GM18507 (cell line): ENCODE results near the gene NTPCR.

Experiments
- DNase-seq: peaks from one replicate; pipeline ENCODE4 v3.0.0; 2011; ENCODE audit warnings: low read depth; ENCODE audit not compliant: insufficient read length; ENCODE audit errors: extremely low spot score
- FAIRE-seq: peaks from 2 replicates; lab custom pipeline; 2011; peaks lifted over from hg19 to GRCh38; lab: Jason Lieb, UNC

Gene NTPCR

DNA sequence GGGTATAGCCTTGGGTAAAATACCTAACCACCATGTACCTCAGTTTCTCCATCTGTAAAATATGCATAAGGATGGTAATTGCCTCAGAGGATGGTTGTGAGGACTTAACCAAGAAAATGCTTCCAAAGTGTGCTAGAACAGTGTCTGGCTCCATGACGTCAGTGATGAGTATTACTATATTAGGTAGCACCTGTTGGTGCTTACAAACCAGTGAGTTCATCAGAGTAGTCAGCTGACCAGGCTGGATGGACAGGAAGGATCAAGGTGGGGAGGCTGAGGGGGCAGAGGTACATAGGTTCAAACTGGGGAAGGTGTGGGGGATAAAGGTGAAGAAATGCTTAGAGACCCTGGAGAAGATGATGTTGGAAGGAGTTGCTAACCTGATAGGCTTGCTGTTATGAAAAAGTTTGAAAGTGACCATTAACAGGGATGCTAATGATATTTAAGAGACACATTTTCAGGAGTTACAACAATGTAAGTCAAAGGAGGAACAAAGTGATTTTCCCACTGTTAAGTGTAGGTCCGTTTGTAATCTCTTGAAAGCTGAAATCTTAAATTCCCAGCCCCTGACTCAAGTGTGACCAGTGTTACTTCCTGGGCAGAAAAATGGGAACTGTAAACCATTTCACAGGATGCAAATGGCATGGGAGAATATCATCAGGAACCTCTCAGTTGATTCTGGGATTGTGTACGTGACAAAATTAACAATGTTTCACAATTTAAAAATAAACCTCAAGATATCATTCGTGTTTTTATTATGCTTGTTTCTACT is 4.4 kb downstream of the NTPCR start:
- no peak for FAIRE-seq
- DNase-seq = no peak

DNA sequence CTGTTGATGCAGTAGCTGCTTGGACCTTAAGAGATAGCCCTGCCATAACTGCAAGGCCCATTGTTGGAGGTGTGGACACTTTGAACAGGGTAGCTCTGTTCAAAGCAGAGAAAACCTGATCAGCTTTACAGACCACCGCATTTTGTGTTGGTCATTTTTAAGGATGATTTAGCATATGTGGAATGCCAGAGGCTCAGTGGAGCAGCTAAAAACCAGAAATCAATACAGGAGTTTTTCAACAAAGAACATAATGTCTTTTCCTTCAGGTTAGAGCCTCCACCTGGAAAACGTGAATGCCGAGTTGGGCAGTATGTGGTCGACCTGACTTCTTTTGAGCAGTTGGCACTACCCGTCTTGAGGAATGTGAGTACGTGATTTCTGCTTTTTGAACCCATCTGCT is 5.7 kb downstream of the NTPCR start:
- DNase-seq = no peak
- no peak for FAIRE-seq

DNA sequence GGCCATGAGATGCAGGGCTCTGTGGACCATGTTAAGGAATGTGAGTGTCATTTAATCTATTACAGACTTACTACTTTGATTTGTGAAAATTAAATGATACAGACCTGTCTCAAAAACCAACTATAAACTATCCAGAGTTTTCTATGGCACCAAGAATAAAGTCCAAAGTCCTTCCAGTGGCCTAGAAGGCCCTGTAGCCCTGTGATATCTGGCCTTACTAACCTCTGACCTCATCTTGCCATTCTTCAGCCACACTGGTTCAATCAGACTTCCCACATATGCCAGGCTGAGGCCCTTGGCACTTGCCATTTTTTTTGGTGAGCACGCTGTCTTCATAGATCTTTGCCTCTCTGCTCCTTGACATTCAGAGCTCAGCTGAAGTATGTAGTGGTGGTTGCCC is 7.7 kb downstream of the NTPCR start:
- no peak for FAIRE-seq
- DNase-seq = no peak

DNA sequence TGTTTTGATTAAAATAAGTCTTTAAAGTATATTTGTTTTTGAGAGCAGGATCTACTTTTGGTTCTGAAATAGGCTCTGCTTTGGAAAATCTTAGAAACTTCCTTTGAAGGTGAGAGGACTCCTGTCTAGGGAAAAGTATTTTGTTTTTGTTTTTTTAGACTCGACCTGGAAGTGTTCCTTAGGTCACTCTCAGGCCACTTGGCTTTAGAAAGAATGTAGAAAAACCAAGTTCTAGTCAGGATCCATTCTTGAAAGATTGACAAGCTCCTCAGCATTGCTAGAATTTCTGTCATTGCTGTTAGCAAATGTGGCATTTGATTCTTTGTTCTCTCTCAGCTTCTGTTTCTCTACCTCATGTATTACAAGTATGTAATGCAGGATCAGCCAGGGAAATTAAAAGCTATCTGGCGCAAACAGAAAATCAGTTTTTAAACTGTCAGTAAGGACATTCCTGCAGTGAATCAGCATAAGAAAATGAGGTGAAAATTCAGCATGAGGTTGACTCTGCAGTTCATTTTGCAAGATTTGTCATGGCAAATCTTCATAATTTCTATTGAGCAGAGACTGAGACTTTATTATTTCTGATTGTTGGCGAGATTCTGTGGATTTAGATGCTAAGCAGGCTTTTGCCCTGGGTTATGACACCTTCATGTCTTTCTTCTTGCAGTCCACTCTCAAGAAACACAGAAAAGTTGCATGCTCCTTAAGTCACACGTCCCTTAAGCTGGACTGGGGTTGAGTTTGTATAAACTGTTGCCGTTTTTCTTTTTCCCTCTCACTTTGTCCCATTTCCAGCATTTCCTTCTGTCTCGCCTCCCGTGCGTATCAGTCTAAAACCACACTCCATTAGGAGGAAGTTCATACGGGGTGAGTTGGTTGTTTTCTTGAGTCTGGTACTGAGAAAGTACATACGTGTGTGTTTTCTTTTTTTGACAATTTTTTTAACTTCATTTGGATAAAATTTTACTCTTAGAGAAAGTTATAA is 12.6 kb downstream of the NTPCR start:
- FAIRE-seq = no peak
- DNase-seq = no peak

DNA sequence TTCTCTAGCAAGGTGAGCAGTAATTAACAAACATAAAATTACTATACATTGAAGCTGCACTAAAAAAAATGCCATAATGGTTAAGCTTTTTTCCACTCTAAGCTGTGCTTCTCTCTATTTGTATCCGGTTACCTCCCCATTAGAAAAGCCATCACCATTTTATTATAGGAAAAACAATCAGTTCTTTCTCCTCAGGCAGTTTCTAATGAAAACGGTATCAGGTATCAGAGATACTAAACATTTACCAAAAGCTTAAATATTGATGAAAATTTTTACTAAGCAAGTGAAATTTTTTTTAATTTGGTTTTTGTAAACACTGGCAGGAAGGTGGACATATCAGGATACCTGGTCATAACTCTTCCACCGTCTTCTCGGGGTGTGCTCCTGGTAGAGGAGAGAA is 14.2 kb downstream of the NTPCR start:
- DNase-seq (no peak), FAIRE-seq (no peak)

DNA sequence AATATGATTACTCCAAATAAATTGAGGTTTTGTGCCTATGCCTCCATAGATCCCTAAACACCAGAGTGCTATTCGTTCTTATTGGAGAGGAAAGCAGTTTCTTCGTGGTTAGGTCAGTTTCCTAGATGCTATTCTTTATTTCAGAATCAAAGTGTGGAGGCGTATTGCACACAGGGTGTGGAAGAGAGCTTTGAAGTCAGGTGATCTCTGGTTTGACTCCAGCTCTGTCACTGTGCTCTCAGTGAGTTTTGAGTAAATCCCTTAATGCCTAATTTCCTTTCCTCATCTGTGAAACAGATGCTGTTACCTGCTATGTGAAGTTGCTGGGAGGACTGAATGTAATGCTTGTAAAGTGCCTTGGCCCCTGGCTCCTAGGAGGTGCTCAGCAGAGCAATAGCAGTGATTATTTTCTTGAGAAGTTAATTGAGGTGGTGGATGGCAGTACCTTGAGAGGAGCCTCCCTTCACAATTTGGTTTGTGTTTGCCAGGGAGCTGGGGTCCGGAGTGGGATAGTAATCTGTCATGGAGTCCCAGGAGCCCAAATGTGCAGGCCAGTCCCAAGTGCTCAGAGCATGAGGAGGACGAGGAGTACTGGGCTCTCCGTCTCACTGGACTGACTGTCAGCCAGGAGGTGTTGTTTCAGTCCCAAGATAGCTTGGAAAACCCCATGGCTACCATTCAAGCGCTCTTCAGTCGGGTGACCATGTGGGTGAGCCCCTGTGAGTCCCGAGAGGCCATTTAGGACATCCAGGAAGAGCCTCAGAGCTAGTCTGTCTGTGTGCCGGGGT is 14.9 kb downstream of the NTPCR start:
- FAIRE-seq = peak; percentile 21
- no peak for DNase-seq

DNA sequence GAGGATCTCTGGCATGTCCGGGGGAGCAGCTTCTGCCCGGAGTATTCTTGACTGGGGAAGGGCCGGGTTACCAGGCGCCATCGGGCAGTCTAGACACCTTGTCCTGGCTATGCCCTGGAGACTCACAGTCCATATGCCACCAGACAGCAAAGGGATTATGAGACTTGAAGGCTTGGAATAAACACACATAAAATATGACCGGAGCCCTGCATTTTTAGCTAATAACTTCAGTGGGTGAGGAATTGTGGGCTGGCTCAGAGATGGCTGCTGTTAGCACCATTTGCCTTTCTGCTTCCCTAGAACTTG is 15.5 kb downstream of the NTPCR start:
- no peak for DNase-seq
- no peak for FAIRE-seq

DNA sequence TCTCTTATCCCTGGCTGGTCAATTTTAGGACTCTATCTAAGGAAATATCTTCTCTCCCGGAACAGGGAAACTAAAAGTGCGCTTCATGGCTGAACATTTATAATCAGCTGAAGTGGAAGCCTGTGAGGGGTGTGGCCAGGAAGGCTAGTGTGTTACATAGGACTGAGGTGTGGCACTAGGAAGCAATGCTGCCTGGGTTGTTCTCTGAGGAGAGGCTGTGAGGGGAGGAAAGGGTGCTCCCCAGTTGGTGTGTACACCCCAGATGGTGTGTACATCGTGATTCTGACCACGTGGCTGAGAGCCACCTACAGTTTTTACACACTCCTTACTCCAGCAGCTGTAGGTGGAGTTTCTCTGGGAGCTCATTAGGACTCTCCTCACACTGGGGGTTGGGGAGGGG is 16.3 kb downstream of the NTPCR start:
- DNase-seq (no peak), FAIRE-seq (no peak)

DNA sequence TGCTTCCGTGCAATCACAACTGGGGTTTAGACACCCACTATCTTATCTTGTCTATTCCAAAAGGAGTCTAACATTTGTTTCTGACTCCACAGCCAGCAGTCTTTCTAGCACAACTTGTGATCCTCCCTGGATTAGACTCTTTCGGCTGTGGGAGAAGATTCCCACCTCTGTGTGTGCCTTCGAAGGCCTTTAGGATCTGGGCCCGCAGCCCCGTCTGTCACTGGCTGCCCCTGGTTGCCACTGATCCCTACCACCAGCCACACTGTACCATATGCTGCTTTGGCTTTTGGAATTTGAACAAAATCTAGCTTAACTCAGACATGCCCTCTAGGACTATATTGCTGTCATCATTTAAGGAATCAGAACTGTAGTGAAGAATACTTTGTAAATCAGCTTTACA is 18.0 kb downstream of the NTPCR start:
- no peak for FAIRE-seq
- DNase-seq = no peak

DNA sequence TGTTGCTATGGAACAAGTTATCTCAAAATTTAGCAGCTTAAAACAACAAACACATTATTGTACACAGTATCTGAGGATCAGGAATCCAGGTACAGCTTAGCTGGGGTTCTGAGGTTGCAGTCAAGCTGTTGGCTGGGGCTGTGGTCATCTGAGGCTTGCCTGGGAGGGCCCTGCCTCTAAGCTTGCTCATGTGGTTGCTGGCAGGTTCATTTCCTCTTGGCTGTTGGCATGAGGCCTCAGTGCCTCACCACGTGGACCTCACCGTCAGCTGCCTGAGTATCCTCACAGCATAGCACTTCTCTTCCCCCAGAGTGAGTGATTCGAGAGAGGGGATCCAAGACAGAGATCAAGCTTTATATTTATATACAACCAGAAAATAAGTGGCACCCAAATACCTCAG is 18.6 kb downstream of the NTPCR start:
- DNase-seq (no peak), FAIRE-seq (no peak)

DNA sequence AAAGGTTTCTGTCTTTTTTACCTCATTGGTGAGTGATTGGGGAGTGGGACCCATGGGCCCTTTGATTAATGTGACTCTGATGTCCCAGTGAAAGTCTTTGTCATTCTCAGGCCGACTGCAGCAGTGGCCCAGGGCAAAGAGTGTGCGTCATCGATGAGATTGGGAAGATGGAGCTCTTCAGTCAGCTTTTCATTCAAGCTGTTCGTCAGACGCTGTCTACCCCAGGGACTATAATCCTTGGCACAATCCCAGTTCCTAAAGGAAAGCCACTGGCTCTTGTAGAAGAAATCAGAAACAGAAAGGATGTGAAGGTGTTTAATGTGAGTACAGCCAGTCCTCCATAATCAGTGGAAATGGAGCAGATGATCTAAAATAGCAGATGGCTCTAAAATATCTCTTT is 19.4 kb downstream of the NTPCR start:
- DNase-seq (no peak), FAIRE-seq (no peak)

DNA sequence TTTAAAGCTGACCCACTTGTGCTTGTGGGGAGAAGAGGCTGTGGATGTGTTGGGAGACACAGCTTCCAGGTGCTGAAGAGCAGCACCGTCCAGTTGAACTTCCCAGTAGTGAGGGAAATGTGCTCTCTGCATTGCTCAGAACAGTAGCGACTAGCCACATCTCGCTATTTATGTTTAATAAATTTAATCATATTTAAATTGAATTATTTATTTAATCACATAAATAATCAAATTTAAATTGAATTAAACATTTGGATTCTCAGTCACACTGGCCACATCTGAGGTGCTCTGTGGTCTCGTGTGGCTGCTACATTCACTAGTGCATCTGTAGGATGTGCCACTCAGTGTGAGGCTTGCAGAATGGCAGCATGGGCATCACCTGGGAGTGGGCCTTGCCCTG is 20.1 kb downstream of the NTPCR start:
- no peak for FAIRE-seq

DNA sequence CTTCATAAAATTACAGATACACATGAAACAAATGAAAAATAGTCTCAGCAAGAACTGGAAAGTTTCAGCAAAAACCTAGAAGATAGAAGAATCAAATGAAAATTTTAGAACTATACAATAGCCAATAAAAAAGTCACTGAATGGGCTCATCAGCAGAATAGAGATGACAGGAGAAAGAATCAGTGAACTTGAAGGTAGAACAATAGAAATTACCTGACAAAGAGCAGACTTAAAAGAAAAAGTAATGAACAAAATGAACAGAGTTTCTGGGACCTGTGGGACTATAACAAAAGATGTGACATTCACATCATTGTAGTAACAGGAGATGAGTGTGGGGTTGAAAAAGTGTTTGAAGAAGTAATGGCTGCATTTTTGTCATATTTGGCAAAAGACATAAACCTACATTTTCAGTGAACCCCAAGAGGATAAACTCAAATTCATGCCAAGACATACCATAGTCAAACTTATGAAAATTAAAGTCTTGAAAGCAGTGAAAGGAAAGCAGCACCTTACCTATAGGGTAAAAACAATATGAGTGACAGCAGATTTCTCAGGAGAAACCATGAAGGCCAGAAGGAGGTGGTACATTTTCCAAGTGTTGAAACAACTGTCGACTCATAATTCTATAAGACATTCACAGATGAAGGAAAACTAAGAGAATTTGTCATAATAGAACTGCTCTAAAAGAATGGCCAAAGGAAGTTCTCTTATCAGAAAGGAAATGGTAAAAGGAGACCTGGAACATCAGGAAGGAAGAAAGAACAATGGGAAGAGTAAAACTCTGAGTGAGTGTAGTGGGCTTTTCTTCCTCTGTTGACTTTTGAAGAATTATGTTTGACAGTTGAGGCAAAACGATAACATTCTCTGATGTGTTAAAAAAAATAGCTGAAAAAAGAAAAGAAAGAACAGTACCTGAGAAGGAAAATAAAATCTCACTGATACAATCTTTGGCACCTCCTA is 23.5 kb downstream of the NTPCR start:
- no peak for FAIRE-seq

More for the DNA sequence above, 20.1 kb downstream of the NTPCR start:
- no peak for DNase-seq

DNA sequence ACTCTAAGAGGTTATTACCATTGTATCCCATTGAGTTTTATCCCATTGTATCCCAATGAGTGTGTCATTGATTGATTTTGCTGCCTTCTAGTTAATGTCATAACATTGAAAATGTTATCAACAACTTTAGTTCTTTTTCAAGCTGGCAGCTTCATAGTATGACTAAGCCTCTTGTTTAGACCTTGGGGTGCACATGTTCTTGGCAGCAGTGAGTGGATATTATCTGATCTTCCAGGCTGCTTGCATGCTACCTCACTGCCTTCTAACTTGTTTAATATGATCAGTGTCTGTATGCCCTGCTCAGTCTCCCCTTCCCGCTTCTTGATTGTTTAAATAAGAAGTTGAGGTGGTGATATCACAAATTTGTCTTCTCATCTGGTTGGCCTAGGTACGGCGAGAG is 24.6 kb downstream of the NTPCR start:
- FAIRE-seq (no peak), DNase-seq (no peak)

More for the DNA sequence above, 23.5 kb downstream of the NTPCR start:
- DNase-seq = no peak

DNA sequence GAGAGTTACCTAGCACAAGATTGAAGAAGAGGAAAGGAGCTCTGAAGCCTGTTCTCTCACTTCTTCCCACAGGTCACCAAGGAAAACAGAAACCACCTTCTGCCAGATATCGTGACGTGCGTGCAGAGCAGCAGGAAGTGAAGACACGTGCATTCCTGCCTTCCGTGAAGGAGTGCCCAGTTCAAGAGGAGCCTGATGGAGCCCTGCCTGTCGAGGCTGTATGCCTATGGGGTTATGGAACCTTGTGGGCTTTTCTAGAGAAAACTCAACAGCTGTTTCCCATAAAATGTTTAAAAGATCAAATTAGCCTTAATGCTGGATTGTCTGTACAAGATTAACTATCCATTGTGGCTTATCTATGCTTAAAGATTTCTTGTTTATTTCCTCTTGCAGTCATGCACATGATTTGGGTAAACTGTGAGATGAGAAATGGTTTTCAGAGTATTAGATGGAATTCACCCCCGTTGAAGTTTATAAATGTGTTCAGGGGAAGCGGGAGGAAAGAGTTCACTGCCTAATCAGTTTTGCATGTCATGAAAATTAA is 27.8 kb downstream of the NTPCR start:
- FAIRE-seq (no peak), DNase-seq (no peak)

DNA sequence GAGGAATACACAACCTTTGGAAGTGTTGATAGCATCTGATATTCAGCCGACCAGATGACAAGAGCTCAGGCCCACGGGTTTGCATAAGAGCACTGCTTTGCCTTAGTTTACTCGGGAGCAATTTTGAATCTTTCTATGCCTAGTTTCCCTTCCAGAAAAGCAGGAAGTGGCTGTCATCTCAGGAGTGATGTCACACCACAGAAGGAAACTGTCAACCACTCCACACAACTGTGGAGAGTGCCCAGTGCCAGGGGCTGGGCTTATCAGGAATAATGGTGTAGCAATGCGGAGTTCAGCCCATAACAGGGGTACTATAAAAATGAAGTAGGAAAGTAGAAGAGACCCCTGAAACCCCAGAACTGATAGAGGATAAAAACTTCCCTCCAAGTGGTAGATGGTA is 28.4 kb downstream of the NTPCR start:
- FAIRE-seq (no peak), DNase-seq (no peak)

DNA sequence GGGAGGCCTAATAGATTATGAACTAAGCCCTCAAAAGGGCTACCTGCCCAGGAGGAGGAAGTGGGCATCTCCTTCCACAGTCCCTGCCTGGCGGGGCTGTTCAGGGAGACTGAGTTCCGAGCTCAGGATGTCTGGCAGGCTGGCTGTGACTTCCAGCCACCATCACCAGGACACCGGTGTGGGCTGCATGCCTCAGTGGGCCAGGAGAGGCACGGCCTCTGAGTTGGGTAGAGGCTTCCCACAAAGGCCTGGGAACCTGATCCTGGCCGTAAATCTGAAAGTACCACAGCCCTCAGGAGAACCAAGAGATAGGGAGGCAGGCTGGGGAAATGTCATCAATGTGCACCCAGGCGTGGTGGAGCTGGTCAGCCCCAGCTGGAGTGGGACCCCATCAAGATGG is 29.1 kb downstream of the NTPCR start:
- no peak for FAIRE-seq
- DNase-seq = no peak

DNA sequence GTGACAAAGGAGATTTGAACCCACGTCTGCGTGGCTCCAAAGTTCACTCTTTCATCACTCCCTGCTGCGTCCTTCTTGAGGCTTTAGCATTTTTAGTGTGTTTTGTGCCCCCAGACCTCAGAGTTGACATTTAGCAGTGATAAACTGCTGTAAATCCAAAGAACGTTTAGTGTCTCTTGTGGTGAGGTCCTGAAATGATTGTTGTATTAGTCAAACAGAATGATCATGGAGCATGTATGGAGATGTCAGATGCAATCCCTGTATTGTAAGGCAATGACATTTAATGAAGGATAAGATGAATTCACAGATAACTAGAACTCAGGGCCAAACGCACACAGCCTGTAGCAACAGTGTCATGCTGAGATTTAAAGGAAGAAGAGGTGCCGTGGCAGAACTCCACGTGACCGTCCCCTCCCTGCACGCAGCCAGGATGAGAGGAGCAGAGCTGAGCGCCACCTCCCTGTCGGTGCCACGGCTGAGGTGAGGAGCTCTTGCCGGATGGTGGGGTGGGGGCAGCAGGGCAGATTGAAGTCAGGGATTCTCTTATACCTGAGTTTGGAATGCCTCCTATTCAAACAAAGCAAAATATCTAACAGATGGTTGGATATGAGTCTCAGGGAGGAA is 30.1 kb downstream of the NTPCR start:
- no peak for FAIRE-seq
- no peak for DNase-seq
